B cell (primary cell): ENCODE results near the gene SLC25A21.

Experiments used
- CTCF ChIP-seq: fragments of 200-600 bp; IDR thresholded peaks from one replicate; pipeline ENCODE4 v1.8.0; 2022; ENCODE audit warnings: antibody characterized with exemption, mild to moderate bottlenecking
- EZH2 ChIP-seq: IDR thresholded peaks from 2 replicates; pipeline ENCODE4 v1.6.1; 2012; ENCODE audit warnings: borderline replicate concordance, low read depth, mild to moderate bottlenecking, moderate library complexity, low read length; ENCODE audit not compliant: insufficient read depth, poor library complexity, severe bottlenecking

- TF ChIP-seq EZH2 (no peak), CTCF (no peak)
These were observed 255.7 kb downstream of the SLC25A21 start for GRCh38 chr14:36916668-36917067.
